ENCODE measurements around the gene IMMP2L.

The IMMP2L gene

DNA sequence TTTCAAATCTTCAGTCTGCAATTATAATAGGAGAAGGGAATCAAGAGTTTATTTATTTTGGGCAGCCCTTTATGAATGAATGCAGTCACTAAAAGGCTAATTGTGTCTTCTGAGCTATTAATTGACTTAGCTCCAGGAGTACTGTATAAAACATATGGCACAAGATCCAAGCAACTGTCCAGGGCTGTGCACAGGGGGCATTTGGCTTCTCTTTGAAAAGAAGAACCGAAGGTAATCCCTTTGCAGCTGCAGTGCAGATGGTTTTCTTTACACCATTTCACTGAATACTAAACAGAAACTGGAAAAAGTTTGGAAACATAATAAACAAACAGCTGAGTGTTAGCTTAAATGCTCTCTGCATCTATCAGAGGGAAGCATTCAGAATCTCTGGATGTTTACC is 753.9 kb downstream of the IMMP2L start:
- TF ChIP-seq, protein P1, sequence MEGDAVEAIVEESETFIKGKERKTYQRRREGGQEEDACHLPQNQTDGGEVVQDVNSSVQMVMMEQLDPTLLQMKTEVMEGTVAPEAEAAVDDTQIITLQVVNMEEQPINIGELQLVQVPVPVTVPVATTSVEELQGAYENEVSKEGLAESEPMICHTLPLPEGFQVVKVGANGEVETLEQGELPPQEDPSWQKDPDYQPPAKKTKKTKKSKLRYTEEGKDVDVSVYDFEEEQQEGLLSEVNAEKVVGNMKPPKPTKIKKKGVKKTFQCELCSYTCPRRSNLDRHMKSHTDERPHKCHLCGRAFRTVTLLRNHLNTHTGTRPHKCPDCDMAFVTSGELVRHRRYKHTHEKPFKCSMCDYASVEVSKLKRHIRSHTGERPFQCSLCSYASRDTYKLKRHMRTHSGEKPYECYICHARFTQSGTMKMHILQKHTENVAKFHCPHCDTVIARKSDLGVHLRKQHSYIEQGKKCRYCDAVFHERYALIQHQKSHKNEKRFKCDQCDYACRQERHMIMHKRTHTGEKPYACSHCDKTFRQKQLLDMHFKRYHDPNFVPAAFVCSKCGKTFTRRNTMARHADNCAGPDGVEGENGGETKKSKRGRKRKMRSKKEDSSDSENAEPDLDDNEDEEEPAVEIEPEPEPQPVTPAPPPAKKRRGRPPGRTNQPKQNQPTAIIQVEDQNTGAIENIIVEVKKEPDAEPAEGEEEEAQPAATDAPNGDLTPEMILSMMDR (IDR thresholded peaks at IDR 0.05; ENCODE audit: low read depth, low read length), result no peak
- no peak for DNase-seq (ENCODE audit: low read depth, low spot score)
- in situ Hi-C loops (cut with HindIII; ENCODE audit: low sequenced_read_pairs), result no loop called here

DNA sequence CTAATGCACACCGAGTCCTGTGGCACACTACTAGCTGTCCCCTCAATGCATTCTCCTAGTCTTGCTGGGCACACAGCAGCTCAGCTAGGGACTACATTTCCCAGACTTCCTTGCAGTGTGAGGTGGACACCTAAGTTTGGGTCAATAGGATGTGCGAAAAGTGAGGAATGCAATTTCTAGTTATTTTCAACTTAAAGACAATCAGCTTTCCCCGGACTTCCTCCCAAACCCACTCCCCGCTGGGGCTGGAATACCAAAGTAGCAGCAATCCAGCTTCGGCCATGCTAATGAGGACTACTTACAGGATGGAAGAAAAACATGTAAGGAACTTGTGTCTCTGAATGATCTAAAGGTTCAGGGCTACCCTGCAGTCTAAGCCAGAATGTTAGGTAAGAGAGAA is 757.8 kb downstream of the IMMP2L start:
- TF ChIP-seq, protein P1 (IDR thresholded peaks at IDR 0.05; ENCODE audit: low read depth, low read length), result no peak
- no peak for DNase-seq (ENCODE audit: low read depth, low spot score)
- H3K4me3 ChIP-seq (ENCODE audit: low read depth, low read length), result no peak overlapping the region
- in situ Hi-C loops (cut with HindIII; ENCODE audit: low sequenced_read_pairs), result no loop called here

More for the DNA sequence above, 753.9 kb downstream of the IMMP2L start:
- H3K4me3 ChIP-seq (ENCODE audit: low read depth, low read length), result no peak overlapping the region

DNA sequence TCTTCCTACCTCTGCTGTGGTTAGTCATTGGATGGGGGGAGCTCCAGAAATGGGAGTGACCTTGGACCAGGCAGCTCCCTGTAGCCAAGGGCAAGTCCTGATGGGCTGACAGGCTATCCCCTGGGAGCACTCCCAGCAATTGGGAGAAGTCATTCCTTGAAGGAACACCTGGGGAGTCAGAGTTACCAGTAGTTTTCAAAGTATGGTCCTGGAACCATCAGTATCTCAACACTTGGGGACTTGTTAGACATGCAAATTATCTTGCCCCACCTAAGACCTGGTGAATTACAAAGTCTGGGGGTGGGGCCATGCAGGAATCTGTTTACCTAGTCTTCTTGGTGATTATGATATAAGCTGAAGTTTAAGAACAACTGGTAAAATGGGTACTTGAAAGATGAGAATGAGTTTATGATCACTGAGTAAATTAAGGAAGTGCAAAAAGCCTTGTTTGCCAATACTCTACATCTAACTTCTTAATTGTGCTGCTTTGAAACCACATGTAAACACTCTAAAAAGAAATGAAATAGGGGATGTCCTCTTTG is 758.6 kb downstream of the IMMP2L start:
- no peak for DNase-seq (ENCODE audit: low read depth, low spot score)
- TF ChIP-seq, protein P1 (IDR thresholded peaks at IDR 0.05; ENCODE audit: low read depth, low read length), result no peak
- no peak overlapping the region for H3K4me3 ChIP-seq (ENCODE audit: low read depth, low read length)
- in situ Hi-C loops (cut with HindIII; ENCODE audit: low sequenced_read_pairs), result no loop called here

DNA sequence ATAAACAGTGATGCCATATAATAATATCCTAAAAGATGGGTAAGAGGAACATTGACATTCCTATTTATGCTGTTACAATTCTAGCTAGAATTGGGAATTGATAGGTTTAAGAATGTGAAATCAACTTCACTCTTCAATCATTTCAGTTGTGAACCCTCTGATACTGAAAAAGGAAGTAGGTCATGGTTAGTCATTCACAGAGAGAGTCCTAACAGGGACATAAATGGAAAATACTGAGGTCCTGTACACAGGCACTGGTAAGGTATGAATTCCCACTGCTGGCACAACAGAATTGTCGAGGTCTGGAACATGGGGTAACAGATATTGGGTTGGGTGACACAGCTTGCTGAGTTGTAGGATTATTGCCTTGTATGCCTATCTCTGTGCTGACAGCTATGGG is 760.8 kb downstream of the IMMP2L start:
- no peak for DNase-seq (ENCODE audit: low read depth, low spot score)
- in situ Hi-C loops (cut with HindIII; ENCODE audit: low sequenced_read_pairs), result no loop called here
- H3K4me3 ChIP-seq (ENCODE audit: low read depth, low read length), result no peak overlapping the region
- TF ChIP-seq, protein P1 (IDR thresholded peaks at IDR 0.05; ENCODE audit: low read depth, low read length), result no peak

DNA sequence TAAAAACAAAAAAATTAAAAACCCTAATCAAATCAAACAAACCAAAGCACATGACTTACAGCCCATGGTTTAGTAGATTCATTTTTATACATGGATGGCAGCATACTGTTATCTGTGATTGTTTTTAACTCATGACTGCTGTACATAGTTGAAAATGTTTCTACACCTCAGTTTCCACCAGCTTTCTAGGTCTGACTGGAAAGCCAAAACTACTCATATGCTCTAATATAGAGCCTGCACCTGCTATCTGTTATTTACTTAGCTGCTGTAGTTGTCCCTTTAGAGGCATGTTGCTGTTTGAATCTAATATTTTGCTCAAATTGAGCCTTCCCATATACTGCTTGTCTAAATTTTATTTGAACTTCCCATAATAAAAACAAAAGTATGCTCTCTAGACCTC is 761.3 kb downstream of the IMMP2L start:
- in situ Hi-C loops (cut with HindIII; ENCODE audit: low sequenced_read_pairs), result no loop called here
- DNase-seq (ENCODE audit: low read depth, low spot score), result no peak
- TF ChIP-seq, protein P1 (IDR thresholded peaks at IDR 0.05; ENCODE audit: low read depth, low read length), result no peak
- H3K4me3 ChIP-seq (ENCODE audit: low read depth, low read length), result no peak overlapping the region

DNA sequence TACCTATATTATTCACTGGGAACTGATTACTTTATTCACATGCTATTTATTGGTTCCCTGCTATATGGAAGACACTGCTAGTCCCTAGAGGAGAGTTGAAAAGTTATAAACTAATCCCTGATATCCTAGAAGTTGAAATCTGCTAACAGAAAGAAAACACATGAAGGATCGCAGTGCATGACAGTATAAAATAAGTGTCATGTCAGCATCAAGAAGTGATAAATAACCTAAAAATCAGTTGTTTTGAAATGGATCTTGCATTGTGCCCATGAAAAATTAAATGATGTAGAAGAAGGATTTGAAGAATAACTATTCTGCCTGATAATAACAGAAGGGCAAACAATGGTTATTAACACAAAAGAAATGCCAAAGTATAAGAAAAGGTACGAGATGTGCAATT is 764.6 kb downstream of the IMMP2L start:
- DNase-seq (ENCODE audit: low read depth, low spot score), result no peak
- in situ Hi-C loops (cut with HindIII; ENCODE audit: low sequenced_read_pairs), result no loop called here
- TF ChIP-seq, protein P1 (IDR thresholded peaks at IDR 0.05; ENCODE audit: low read depth, low read length), result no peak
- no peak overlapping the region for H3K4me3 ChIP-seq (ENCODE audit: low read depth, low read length)

DNA sequence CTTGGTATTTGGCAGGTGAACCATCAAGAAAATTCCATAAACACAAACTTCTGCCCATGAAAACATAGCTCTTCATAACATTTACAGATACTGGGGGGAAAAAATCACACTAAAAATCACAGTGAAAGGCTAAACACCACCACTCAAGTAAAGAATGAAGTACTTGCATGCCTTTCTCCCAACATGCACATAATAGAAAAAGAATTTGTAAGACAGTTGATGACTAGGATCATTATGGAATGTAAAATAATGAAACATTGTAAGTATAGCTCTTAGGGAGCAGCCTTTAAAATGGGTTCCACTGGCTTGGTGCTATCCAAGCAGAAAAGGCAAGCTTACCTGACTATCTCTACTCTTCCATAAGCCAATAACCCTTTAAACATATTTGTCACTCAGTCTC is 771.3 kb downstream of the IMMP2L start:
- DNase-seq (ENCODE audit: low read depth, low spot score), result no peak
- H3K4me3 ChIP-seq (ENCODE audit: low read depth, low read length), result no peak overlapping the region
- TF ChIP-seq, protein P1 (IDR thresholded peaks at IDR 0.05; ENCODE audit: low read depth, low read length), result no peak
- in situ Hi-C loops (cut with HindIII; ENCODE audit: low sequenced_read_pairs), result no loop called here
